ENCODE data around the gene BATF3.

Gene BATF3

DNA sequence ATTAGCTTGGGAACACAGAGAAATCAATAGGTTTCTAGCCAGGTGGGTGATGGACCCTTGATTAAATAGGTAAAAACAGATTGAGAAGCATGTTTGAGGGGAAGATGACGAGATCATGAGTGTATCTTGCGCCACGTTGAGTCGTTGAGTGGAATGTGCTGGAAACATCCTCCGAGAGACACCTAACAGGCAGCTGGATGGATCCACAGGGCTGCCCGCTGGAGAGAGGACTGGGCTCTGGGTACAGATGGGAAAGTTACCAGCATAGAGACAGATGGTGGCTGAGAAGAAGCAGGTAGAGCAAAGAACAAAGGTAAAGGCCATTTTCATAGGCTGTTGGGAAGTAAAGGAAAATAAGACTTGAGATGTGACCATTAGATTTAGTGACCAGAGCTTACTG lies 15.6 kb downstream of the BATF3 start:
- DNase-seq, result no peak

DNA sequence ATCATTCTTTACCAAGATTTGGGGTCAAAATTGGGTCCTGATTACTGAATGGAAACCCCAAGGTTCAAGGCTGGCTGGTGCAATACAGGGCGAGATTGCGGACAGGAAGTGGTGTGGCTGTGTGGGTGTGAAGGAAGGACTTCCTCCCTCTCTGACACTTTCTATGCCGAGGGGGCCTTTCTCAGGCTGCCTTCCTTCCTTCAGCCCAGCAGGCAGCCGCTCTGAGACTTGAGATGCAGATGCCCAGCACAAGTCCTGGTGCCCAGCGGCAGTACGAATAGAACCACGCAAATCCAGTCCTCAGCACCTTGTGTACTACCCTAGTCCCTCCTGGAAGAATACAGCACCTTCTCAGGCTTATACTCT lies 16.3 kb downstream of the BATF3 start:
- DNase-seq, result no peak

DNA sequence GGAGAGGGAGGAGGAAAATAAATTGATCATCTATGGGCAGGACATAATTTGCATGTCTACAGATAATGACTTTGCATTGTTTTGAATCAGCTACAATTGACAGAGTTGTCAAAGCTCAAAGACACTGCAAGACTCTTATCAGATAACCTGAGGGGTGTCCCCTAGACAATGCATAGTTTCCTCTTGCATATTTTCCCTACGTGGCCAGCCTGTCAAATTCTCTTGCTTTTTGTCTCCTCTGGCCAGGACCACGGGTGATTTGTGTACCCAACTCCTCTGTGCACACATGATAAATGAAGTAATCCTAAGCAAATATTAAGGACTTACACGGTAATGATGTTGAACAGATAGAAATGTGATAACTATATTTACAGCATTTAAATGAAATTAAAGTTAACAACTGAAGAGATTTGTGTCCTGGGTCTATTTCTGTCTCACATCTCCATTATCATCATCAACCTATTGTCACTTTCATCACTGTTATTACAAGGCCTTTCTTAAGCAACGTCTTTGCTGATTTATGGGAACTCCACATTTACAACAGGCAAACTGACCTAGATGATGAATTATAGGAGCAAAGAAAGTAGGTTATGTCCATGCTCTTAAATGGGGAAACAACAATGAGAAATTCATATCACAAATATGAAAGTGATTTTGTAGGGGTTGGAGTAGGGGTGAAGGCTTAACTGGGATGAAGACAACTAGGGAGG lies 18.8 kb downstream of the BATF3 start:
- peak; percentile 70 for DNase-seq

DNA sequence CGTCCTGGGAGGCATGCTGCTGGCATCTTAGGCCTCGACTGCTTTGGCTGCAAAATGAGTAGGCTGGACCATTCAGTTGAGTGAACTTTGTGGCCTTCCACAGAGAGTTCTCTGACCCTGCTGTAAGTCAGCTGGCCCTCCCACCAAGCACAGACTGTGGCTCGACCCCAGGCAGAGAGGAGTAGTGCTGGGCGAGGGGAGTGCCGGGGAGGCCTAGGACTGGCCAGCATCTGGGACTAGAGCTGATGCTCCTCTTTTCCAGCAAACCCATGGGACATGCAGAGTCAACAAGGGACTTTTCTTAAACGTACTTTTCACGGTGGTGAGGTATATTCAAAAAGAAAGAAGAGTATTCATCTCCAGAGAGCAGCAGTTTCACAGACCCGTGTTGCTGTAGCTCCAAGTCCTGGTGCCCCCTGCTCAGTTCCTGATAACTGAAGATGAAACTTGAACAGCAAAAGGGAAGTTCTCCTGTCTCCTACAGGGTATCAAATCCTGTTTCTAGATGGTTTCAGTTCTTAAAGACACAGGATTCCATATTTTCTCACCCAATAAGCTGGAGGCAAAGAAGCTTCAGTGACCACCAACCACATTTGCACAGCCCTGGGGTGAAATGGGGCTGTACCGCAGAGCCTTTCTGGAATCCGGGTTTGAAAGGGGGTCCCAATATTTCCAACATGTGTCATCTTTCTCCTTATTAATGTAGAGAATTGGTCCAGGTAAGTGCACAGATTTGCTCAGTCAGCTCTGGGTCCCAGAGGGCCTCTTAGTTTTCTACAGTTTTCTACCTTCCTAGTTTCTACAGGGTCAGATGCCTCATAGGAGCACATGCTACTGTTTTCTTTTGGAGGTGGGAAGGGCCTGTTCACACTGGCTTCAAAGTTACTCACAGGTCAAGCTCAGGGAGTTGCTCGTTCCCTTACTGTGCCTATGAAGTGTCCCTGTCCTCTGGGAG lies 20.9 kb downstream of the BATF3 start:
- no peak for DNase-seq

DNA sequence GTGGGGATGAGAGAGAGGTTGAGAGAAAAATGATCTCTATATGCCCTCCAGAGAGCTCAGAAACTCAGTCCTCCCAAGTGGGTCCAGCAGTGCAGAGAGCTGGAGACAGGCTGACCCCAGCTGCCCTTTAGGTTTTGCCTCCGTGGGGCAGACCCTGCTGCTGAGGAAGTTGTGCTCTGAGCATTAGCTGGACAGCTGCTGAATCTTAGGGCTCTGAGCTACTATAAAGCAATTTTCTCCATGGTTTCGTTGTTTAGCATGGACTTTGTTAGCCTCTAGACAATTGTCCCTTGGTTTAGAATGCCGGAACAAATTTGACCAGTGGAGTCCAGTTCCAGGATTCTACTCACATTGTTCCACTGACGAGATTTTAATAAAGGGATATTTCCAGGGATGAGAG lies 22.1 kb downstream of the BATF3 start:
- no peak for DNase-seq

DNA sequence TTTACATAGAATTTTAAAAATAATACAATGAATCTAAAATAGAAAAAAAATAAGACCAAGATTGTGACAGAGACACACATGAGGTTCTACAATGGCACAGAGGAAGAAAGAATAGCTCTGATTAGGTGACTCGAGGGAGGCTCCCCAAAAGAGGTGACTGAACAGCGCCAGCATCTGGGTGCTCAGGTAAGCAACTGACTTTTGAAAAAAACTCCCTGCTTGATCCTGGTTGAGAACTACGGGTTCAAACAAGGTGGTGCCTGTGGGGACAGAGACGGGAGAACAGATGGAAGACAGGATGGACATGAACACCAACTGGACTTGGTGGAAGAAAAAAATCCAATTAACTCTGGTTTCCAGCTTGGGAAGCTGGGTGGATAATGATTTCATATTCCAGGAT lies 22.5 kb downstream of the BATF3 start:
- DNase-seq, result no peak

DNA sequence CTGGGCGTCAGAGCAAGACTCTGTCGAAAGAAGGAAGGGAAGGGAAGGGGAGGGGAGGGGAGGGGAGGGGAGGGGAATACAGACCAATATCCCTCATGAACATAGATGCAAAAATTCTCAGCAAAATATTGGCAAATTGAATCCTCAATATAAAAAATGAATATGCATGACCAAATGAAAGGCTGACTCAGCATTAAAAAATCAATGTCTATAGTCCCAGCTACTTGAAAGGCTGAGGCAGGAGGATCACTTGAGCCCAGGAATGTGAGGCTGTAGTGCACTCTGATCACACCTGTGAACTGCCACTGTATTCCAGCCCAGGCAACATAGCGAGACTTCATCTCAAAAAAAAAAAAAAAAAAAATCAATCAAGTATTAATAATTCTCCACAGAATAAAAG lies 24.0 kb downstream of the BATF3 start:
- DNase-seq, result no peak

DNA sequence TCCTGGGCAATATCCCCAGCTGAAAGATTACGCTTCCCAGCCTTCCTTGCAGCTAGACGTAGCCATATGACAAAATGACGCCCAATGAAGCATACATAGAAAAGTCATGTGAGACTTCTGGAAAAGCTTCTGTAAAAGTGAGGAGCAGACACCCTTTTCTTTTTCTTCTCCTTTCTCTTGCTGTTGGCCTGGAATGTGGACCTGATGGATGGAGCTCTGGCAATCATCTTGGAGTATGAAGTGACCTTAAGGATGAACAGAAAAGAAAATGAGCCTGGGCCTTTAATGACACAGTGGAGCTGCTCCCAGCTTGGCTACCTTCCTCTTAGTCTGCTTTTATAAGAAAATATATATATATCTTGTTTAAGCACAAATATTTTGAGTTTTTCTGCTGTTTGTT lies 24.8 kb downstream of the BATF3 start:
- DNase-seq, result no peak

DNA sequence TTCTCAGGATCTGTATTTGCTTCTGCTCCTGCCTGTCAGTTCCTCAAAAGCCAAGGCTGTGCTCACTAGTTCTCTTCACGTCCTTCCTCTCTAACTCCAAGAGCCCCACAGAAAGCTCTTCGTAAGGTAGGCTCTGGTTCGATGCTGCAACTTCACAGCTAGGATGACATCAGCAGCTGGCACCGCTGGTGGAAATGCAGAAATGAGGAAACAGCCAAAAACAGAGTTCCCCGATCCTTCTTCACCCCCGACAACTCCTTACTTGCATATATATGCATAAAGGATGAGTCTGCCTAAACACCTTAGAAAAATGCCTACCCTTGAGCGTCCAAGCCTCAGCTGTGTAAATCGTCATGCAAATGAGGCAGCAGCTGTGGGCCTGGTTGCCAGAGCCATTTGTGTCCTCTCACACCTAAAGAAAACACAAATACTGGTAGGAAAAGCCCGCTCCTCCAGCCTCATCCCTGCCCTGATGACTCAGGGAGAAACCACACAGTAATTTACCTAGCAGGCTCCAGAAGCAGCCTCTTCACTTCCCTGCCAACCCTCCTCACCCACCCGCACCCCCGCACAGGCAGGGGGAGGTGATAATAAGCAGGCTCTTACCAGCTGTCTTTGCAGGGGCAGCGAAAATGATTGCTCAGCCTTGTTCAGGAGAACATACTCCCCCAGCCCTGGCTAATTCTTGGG lies 28.2 kb downstream of the BATF3 start:
- peak; percentile 98 for DNase-seq

DNA sequence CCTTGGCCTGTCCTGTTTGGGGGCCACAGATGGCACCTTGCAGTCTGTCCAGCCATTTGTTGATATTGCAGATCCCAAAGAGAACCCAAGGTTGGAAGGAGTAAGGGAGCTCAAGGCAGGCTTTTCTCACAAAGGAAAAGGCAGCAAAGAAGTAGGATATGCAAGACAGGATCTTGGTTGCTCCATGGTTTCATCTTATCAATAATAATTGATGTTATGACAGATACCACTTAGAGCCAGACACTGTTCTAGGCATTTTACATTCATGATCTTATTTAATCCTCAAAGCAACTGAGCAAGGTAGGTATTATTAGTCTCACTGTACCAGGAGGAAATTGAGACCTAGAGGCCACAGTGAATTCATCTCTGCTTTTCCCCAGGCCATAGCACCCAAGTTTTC lies 28.8 kb downstream of the BATF3 start:
- DNase-seq, result no peak

DNA sequence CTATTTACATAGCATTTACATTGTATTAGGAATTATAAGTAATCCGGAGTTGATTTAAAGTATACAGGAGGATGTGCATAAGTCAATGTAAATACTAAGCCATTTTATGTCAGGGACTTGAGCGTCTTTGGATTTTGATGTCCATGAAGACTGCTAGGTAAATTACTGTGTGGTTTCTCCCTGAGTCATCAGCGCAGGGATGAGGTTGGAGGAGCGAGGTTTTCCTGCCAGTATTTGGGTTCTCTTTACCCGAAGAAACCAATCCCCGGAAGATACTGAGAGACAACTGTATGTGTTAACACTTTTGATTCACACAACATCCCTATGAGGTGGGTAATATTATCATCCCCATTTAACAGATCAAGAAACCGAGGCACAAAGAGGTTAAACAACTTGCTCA lies 29.3 kb downstream of the BATF3 start:
- no peak for DNase-seq

DNA sequence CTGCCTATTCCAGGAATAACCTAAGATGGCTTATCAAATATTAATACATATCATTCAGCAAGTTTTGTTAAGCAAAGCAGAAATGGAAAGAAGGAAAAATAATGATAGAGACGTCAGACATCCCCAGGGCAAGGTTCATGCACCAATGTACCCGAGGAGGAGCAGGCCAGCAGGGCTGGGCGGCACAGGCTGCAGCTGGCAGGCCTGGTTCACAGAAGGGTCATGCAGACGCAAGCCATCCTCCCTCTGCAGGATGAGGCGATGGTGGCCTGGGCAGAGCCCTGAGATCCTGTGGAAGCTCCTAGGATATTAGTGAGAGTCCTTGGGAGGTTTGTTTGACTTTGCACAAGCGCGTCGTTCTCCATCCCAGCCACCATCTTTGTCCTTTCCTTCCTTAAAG lies 30.0 kb downstream of the BATF3 start:
- DNase-seq, result no peak

DNA sequence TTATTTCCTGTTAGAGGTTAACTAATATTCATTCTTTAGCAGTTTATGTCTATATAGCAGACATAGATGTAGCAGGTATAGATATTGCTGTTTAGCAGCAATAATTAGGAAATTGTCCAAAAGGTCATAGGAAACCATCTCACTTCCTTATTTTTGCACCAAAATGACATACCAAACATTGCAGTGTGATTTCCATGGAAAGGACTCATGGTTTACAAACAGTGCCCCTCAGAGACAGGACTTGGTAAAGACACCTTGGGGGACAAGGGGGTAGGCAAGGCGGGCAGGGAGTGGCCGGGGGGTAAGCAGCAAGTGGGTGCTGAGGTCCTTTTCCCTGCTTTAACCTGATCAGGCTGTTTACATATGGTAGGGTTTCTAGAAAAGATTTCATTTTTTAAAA lies 30.5 kb downstream of the BATF3 start:
- DNase-seq, result peak; percentile 74

DNA sequence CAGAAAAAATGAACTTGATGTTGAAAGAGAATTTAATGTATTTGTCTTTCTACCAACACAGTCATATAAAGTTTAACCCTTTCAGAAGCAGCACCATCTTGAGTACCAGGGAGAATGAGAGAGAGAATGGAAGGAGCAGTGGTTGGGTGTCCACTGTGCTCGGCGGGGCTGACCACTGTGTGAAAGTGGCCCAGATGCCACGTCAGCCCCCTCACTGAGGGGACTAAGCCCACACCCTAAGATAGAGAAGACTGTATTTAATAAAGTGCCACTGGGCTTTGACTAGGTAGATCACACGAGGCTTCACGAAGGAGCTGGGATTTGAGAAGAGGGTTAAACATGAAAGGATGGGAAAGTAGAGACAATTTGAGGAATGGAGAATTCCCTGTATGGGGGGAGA lies 31.2 kb downstream of the BATF3 start:
- no peak for DNase-seq

DNA sequence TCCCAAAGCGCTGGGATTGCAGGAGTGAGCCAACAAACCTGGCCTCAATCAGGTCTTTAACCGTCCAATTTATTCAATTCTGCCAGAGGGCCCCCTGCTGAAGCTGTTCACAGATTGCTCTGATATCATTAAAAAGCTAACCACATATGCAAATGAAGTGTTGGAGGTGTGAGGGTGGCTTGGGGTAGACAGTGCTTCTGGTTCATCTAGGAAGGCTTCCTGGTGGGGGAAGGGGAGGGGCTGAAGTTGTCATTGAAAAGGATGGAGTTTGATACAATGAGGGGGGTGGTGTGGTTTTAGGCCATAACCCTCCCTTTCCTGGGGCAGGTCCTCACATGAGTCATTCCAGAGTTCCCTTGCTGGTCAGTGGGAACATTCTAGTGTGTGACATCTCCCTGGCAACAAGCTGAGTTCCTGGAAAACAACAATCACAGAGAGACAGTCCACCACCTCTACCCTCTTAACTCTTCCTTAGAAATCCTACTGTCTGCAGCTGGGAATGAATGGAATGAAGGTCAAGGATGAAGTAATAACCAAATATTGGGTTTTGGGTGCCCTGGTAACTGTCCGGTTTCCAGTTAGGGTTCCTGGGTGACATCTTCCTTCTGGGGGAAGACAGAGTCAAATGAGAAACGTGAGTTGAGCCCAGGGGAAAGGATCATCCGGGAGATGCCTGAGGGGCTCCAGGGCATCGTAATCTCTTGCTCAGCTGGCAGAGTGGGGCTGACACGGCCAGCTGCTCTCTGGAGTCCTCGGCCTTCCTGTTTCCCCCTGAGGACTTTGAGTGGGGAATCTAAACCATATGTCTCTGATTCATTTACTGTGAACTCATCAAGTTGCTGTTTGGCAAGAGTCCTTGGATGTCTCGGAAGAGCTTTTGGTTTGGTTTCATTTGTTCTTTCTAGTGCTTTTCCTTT lies 32.2 kb downstream of the BATF3 start:
- peak; percentile 57 for DNase-seq

DNA sequence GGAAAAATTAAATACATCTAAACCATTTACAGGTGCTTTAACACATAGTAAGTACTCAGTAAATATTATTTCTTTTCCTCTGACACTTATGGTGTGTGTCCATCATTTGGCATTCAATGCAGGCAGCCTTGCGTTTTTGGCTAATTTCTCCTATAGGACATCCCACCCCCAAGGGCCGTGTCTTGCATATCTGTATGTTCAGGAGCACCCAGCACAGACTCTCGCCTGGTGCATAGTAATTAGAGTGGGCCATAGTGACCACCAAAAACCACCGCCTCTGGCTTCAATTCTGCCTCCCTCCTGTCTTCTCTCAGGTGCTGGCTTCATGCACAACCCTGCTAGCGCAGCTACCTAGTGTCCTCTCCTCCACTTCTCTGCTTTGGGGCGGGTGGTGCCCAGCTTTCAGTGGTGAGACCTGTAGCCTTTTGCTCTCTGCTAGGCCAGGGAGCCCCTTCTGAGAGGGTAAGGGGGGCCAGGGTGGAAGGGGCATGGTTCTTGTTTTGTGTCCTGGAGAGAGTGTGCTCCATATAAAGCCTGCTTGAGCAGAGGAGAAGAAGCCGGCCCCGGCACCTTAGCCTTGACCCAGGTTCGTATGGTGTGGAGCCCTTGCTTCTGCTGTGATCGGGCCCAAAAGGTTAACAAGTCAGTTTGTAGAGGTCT lies 33.4 kb downstream of the BATF3 start:
- DNase-seq, result no peak

DNA sequence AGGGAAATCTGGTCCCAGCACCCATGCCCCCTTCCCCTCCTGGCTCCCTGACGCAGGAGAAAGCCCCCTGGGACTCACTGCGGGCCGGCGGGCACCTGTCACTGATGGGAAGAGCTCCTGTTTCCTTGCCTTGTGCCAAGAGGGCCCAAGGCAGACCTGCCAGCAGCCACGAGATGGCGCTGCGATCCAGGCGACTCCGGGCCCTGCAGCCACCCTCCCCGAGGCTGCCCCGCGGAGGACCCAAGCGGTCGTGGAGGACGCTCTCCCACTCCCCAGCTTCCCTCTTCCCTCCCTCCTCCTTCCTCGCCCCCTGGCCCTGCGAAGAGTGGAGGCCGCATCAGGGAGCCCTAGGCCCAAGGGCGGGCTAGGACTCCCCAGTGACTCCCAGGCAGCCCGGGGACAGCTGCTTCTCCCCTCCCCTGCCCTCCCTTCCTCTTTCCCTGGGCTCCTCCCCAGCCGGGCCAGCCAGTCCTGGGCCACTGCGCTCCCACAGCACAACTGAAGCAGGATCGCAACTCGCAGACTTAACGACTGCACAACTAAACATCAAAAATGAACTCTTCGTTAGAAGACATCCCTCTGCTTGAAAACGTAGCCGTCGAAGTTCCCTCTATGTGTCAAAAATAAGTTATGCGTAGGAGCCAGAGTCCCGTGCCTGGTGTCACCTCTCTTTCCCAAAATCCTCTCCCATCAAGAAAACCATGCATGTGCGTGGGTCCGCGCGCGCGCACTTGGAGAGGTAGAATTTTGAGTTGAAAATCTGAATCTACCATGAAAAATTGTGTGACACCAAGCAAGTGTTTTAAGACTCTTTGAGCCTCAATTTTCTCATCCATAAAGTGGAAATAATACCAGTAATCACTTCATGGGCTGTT lies 34.2 kb downstream of the BATF3 start:
- peak; percentile 89 for DNase-seq

DNA sequence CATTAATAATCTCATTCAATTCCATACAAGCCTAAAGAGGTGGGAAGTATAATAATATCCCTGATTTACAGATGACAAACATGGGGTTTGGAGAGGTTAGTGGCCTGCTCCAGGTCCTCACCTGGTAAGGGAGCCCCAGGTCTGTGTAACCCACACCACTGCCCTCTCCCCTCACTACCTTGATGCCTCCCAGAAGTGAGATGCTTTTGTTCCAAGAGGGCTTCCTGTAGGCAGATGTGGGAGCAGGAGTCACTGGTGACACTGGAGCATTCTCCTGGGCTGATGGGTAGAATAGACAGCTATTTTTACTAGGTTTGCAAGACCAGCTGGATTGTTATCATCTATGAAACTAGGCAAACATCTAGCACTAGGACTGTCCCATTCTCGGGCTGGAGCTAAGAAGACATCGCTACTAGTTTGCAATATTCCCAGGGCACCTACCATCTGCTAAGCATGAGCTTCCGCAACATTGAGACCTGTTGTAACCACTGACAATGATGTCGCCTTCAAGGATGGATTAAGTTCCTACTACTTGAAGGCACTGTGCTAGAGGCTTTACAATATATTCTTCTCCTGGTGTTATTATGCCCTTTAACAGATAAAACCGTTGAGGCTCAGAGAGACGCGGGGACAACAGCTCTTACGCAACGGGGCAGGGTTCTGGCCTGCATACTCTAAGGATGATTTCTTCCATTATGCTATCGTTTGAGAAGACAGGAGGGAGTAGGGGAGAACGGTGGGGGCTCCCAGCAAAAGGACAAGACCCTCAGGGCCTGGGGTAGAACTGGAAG lies 35.0 kb downstream of the BATF3 start:
- no peak for DNase-seq

DNA sequence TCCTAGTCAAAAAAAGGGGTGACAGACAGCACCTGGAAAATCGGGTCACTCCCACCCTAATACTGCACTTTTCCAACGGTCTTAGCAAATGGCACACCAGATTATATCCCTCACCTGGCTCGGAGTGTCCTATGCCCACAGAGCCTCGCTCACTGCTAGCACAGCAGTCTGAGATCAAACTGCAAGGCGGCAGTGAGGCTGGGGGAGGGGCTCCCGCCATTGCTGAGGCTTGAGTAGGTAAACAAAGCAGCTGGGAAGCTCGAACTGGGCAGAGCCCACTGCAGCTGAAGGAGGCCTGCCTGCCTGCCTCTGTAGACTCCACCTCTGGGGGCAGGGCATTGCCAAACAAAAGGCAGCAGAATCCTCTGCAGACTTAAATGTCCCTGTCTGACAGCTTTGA lies 41.4 kb downstream of the BATF3 start:
- DNase-seq, result peak; percentile 26

DNA sequence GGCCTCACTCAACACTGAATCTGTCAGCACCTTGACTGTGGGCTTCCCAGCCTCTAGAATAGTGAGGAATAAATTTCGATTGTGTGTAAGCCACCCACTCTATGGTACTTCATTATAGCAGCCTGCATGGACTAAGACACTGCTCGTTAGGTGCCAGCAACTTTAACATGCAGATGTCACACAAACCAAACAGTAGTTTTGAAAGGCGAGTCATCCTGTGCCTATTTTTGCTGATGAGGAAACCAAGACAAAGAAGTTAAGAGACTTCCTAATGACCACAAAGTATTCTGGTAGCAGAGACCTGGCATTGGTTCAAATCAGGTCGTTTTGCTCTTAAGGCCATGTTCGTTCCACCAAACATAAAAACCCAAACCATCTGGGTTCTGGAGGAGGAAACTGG lies 42.9 kb downstream of the BATF3 start:
- DNase-seq, result peak; percentile 23

All from NCI-H69 (cell line).